ENCODE data around the gene XYLT2. TPM values are rescaled to one million over a fixed set of nuclear protein-coding genes. Genes with fewer than 3 reads are reported as not detected.

XYLT2 gene
- total RNA-seq, result 10 to 100 TPM in 3 of 4 donors, 1 to 10 TPM in 1; 7.2 to 28.8 (median 12.5) TPM

DNA sequence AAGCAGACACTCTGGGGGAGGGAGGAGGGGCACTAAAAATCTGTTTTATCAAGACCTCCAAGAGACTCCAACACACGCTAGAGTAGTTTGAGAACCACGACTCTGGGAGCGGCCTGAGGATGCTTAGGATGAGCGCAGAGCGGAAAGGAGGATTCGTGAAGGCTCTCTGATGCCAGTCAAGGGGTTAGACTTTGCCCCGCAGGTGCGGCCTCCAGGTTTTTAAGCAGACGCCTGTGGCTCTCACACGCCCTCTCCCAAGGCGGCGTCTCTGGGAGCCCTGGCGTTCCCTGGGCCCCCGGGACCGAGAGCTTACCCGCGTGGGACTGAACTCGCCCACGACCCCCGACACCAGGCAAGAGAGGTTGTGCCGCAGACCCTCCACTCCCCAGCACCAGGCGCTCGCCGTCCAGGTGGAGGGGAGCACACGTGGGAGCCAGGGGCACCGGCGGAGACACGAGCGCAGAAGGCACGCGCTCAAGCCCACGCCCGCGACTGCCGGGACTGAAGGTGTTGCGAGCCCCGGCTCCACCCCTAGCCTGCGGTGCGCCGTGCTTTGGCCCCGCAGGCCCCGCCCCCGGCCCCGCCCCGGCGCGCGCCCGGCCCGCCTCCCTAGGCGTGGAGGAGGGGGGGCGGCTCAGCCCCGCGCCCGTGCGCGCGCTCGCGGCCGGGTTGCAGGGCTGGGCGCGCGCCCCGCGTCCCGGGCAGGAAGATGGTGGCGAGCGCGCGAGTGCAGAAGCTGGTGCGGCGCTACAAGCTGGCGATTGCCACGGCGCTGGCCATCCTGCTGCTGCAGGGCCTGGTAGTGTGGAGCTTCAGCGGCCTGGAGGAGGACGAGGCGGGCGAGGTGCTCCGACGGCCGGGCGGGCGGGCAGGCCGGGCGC is at the start of gene XYLT2:
TSS of gene XYLT2 (plus strand) at position 695 of the 881 bp plus-strand sequence. CDS start at position 710, 15 bp downstream.
- TF ChIP-seq, protein P1, sequence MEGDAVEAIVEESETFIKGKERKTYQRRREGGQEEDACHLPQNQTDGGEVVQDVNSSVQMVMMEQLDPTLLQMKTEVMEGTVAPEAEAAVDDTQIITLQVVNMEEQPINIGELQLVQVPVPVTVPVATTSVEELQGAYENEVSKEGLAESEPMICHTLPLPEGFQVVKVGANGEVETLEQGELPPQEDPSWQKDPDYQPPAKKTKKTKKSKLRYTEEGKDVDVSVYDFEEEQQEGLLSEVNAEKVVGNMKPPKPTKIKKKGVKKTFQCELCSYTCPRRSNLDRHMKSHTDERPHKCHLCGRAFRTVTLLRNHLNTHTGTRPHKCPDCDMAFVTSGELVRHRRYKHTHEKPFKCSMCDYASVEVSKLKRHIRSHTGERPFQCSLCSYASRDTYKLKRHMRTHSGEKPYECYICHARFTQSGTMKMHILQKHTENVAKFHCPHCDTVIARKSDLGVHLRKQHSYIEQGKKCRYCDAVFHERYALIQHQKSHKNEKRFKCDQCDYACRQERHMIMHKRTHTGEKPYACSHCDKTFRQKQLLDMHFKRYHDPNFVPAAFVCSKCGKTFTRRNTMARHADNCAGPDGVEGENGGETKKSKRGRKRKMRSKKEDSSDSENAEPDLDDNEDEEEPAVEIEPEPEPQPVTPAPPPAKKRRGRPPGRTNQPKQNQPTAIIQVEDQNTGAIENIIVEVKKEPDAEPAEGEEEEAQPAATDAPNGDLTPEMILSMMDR (IDR thresholded peaks at IDR 0.05; ENCODE audit: low read depth), result no peak

DNA sequence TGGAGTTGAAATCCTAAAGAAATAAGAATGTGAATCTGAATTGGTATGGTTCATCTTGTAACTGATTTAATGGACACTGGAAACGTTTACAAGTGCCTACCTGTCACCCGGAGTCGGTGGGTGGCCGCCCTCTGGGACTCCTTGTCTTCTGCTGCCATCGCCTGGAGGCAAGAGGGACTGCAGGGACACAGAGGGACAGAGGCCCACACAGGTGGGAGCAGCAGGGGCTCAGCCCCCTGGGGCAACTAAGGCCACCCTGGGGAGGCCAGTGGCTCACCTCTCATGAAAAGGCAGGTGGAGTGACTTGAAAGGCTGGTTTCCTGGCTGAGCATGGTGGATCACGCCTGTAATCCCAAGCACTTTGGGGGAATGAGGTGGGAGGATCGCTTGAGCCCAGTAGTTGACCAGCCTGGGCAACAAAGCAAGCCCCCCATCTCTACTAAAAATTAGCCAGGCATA is 48.5 kb upstream of the XYLT2 start:
- TF ChIP-seq, protein P1 (IDR thresholded peaks at IDR 0.05; ENCODE audit: low read depth), result no peak

DNA sequence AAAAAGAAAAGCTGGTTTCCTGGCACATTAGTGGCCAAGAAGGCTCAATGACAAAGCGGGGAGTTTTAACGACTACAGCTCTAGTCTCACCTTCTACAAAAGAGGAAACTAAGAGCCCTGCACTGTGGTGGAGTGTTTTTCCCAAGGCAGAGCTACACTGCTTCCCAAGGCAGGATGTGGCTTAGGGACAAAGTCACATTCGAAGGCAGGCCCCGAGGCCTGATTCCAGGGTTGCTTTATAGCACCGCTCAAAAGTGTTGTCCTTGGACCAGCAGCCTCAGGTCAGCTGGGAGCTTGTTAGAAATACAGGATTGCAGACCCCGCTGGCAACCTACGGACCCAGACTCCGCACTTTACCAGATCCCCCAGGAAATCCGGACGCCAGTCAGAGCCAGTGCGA is 47.9 kb upstream of the XYLT2 start:
- TF ChIP-seq, protein P1 (IDR thresholded peaks at IDR 0.05; ENCODE audit: low read depth), result no peak

DNA sequence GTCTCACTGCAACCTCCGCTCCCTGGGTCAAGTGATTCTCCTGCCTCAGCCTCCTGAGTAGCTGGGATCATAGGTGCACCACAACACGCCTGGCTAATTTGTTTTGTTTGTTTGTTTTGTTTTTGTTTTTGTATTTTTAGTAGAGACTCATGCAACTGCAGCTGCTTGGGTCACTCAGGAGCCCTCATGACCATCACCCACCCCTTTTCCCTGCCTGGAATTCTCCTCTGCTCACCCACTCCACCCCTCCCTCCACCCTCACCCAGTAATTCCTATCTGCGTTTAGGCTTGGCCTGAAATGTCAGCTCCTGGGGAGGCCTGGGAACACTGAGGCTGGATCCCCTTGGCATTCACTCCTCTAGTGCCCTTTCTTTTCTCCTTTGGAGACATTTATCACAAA is 46.1 kb upstream of the XYLT2 start:
- TF ChIP-seq, protein P1 (IDR thresholded peaks at IDR 0.05; ENCODE audit: low read depth), result no peak

DNA sequence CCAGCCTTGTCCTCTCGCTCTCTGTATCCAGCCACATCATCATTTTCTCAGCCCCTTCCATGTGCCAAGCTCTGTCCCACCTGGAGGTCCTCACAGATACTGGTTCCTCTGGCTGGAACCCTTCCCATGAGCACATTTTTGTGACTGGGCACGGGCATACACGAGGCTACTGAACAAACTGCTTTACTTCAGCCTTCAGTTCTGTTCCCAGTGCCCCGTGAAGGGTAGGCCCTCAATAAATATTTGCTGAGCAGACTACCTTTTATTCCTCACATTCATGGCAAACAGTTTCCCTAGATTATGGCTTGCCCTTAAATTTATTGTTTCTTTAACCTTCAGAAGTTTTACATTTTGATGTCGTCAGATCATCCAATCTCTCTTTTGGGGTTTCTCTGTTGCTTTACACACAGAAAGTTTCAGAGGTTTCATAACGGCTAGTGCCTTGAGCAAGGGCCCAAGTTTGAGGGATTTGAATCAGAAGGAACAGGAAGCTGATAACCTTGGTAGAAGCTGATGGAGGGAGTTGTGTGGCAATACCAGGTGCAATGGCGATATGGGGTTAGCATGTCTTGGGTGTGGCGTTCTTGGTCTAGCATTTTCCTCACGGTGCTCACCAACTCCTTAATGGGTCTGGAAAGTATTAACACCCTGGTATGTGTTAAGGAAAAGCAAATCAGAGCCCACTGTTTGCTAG is 43.9 kb upstream of the XYLT2 start:
- TF ChIP-seq, protein P1 (IDR thresholded peaks at IDR 0.05; ENCODE audit: low read depth), result no peak

DNA sequence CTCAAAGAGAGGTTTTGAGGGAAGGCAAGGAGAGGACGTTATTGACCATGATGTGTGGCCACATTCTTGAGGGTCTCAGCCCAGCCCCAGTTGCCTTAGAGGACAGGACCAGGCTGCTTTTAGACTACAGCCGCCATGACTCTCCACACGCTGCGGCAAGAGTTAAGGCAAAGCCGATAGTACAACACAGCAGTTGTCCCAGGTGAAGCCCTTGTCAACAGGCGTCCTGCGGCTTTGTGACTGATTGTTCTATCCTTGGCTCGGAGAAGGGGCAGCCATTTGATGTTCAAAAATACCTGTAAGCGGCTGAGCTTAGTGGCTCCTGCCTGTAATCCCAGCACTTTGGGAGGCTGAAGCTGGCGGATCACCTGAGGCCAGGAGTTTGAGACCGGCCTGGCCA is 42.9 kb upstream of the XYLT2 start:
- TF ChIP-seq, protein P1 (IDR thresholded peaks at IDR 0.05; ENCODE audit: low read depth), result no peak

DNA sequence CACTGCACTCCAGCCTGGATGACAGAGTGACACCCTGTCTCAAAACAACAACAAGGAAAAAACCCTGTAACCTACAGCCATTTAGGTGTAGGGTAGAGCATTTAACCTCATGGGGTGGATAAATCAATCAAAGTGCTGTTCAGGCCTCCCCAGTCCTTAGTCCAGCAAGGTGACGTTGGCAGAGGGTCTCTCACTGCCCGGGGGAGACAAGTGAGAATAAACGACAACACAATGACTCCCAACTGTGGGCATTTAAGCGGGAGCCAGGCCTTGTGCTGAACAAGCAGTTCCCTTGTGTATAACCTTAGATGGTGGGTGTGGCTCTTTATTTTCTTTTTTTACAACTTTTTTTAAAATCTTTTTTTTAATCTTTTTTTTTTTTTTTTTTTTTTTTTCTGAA is 42.3 kb upstream of the XYLT2 start:
- TF ChIP-seq, protein P1 (IDR thresholded peaks at IDR 0.05; ENCODE audit: low read depth), result no peak

Data from subcutaneous adipose tissue (tissue), 4 donors.